Measurements from ENCODE around the gene RMI2.

GRCh38 chr16:11396241-11397048, 51.2 kb downstream of the RMI2 start:
- TF ChIP-seq CTCF (IDR thresholded peaks at IDR 0.05) (peak; percentile 88 to 100 (median 96)), POLR2A (IDR thresholded peaks at IDR 0.05) (no peak), EP300 (IDR thresholded peaks at IDR 0.05) (no peak), POLR2AphosphoS5 (IDR thresholded peaks at IDR 0.05) (no peak)
